Muscle of arm (tissue), 12 donors: ENCODE results near the gene CDC42BPB. TPM values are rescaled to one million over a fixed set of nuclear protein-coding genes. Genes with fewer than 3 reads are reported as not detected.
A peak's percentile ranks its signal among the peaks of the same experiment; 100 is the strongest.

Experiments
- DNase-seq: peaks from one replicate; pipeline ENCODE4 v3.0.0-alpha.2; 2013
- polyA plus RNA-seq, 12 donors: library from polyadenylated mRNA; unstranded; fragments of 120-200 nt; gene quantifications; one replicate each; pipeline ENCODE4 v1.2.1, GENCODE V29; 2013; ENCODE audit not compliant: insufficient read length in 12 of 12

CDC42BPB gene
- polyA plus RNA-seq, 12 donors, result 33.9 to 62.4 (median 52.0) TPM; not detected in 1

DNA sequence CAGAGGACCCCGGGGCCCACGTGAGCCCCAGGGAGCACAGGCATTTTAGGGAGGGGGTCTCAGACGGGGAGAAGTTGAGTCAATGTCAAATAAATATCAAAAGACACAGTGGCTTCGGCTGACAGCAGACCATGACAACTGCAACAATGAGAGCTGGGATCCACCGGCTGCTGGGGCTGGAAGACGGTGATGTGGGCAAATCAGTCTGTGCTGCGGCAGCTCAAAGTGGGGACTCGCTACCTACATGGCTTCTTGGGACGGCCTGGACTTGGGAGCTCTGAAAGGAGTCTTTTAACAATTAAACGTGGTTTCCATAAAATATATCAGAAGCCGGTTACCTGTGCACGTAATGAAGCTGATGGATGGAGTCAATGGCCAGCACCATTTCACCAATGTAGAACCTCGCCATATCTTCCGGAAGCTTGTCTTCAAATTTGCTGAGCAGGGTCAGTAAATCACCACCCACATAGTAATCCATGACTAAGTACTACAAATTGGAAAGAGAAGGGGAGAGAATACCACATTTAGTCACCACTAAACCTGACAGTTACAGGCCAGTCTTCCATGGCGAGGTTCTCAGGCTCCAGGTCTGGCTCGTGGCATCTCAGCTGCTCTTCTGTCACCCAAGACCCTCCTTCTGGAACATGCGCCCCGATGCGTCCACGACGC, 58.0 kb downstream of the CDC42BPB start:
- no peak for DNase-seq

- no peak for DNase-seq
These were observed 59.0 kb downstream of the CDC42BPB start for GRCh38 chr14:102998393-102998792.

DNA sequence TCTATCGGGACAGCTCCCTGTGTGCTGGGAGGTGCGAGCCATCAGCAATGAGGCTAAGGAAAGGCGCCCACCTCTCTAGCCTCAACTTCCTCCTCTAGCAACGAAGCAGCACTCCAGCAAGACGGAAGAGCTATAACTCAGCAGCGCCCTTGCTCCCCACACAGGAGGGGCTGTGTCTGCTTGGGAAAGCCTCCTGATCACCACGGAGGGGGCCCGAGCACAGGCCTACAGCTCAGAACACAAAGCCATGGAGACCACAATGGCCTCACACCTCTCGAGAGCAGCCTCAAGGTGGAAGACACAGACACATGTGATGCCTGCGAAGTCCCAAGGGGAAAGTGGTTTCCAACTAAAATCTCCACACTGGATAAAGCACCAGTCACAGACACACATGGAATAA, 60.4 kb downstream of the CDC42BPB start:
- DNase-seq, result no peak

DNA sequence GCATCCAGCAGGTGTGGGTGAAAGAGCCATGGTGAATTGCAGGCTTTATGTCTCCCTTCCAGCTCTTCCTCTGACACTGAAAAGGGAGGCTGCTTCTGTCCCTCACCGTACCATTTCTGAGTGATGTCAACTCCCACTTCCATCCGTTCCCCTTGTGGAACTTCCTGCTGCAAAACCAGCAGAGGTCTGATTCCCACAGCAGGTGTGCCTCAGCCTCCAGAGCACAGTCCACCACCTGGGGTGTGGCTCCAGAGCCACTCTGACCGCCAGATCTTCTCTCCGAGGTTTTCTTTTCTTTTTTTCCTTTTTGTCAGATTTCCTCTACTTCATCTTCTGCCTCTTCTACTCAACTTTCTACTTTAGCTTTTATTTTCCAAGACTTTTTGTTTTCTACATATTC, 62.7 kb downstream of the CDC42BPB start:
- no peak for DNase-seq

GRCh38 chr14:102993523-102993922, 63.8 kb downstream of the CDC42BPB start:
- DNase-seq, result no peak

GRCh38 chr14:102991376-102991775, 66.0 kb downstream of the CDC42BPB start:
- no peak for DNase-seq

GRCh38 chr14:102988054-102988453, 69.3 kb downstream of the CDC42BPB start:
- DNase-seq, result no peak

- no peak for DNase-seq
These were observed 70.4 kb downstream of the CDC42BPB start for GRCh38 chr14:102986810-102987579.

- no peak for DNase-seq
These were observed 71.7 kb downstream of the CDC42BPB start for GRCh38 chr14:102985665-102986064.

DNA sequence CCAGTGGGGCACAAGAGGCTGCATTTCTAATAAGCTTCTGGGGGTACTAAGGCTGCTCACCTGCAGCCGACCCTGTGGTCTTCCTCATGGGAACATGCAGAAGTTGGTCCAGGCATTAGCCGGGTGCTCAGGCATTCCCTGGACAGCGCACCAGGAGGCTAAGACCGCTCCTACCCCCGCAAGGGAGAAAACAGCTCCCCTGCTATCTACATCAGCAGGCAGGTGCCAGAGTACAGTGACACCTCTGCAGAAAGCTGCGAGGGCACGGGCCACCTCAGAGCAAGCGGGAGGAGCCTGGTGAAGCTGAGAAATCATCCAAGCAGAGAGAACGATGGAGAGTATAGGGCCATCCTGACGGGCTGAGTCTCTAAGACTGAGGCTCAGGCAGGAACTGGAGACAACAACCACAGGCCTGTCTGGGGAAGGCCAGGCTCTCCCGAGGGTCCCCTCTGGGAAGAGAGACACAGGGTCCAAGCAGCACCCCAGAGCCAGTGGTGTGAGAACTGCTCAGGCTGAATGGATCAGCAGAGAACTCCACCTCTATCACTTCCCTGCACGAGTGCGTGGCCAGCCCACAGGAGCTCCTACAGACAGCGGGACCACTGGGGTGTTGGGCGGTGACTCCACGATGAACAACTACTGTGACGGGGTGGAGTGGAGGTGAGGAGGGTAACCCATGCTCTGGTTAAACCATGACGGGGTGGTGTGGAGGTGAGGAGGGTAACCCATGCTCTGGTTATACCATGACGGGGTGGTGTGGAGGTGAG, 72.8 kb downstream of the CDC42BPB start:
- DNase-seq, result no peak

GRCh38 chr14:102983496-102983895, 73.9 kb downstream of the CDC42BPB start:
- no peak for DNase-seq

- DNase-seq, result no peak
These were observed 74.4 kb downstream of the CDC42BPB start for GRCh38 chr14:102982852-102983470.

DNA sequence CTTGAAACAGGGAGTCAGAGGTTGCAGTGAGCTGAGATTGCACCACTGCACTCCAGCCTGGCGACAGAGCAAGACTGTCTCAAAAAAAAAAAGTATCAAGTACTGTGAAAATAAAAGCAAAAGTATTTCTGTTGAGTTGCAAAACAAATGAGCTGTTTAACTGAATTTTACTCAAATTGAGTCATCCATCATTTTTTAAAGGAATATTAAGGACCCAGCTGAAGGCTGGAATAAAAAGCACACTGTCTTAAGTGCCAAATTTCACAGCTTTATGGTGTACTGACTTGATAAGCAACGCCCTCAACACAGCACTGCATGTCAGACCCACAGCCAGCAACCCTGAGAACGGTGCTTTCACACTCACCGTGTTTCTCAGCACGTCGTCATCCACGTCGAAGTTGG, 76.9 kb downstream of the CDC42BPB start:
- DNase-seq, result no peak

DNA sequence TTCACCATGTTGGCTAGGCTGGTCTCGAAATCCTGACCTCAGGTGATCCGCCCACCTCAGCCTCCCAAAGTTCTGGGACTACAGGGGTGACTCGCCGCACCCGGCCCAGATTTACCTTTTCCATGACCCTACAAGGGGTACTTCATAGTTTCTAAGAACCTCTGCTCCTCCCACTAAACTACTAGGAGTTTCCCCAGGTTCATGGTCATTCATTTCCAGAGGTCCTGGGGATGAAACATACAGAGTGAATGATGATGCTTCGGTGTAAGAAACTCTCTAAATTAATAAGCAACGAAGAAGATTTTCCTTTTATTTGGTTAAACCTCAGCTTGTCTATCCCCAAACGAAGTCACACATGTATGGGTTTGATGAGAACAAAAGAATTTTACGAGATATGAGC, 77.9 kb downstream of the CDC42BPB start:
- DNase-seq, result no peak

DNA sequence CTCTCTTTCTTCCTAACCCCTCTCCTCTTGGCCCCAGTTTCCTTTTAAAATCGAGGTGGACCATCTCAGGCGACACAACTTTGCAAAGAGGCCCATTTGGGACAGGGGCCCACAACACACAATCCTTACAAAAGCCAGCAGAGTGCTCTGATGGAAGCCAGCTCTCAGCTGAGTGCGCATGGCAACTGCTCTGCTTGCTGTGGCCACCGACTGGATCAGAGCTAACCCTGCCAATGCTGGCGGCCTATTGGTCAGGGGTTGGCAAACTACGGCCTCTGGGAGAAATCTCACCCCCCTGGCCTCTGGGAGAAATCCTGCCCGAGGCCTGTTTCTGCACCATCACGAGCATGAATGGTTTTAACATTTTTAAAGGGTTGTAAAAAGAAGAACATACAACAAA, 79.9 kb downstream of the CDC42BPB start:
- no peak for DNase-seq

DNA sequence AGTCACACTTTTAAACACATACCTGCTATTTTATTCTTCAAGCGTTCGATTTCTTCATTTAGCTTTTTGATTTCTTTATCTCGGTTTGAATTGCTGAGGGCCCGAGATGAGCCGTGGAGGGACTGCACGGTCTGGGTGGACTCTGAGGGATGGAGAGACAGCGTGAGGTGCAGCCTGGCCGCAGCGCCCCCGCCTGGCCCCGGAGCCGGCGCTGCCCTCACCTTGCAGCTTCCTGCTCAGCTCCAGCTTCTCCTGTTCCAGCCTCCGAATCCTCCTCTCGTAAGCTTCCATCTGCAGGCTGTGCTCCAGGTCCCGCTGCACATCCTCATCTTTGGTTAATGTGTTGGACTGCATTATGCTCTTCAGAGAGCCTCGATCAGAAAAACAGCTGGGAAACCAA, 81.7 kb downstream of the CDC42BPB start:
- peak; percentile 21 for DNase-seq

GRCh38 chr14:102973706-102974285, 83.6 kb downstream of the CDC42BPB start:
- DNase-seq, result no peak

GRCh38 chr14:102971836-102972606, 85.3 kb downstream of the CDC42BPB start:
- DNase-seq, result no peak

DNA sequence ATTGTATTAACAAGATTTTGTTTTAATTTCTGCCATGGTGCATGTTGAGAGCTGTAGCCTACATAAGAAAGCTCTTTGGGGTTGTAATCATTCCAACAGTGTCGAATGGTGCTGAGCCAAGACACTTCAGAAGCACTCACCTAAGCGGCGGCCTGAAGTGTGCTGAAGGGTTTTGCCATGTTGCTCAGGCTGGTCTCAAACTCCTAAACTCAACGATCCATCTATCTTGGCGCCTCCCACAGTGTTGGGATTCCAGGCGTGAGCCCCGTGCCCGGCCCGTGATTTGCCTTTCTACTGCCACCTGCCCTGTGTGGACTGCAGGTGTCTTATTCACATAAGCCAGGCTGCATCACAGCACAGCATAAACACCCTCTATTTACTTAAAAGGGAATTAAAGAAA, 86.0 kb downstream of the CDC42BPB start:
- no peak for DNase-seq

DNA sequence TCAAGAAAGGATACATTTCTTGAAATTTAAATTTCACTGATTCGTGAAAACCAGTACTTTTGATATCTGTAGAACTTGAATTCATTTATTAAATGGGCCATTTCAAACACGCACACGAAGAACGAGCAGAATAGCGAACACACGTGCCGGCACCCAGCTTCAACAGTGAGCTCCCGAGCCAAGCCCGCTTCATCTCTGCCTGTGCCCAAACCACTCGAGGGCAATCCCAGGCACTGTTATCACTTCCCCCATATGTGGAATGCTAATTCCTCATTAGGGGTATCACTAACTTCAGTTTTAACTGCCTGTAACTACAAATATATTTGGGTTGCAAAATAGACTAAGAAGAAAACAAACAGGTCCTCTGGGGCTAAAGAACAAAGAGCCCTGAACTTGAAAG, 86.9 kb downstream of the CDC42BPB start:
- no peak for DNase-seq

- no peak for DNase-seq
These were observed 87.4 kb downstream of the CDC42BPB start for GRCh38 chr14:102969901-102970300.
